Spinal cord (tissue), 10 donors: Measurements from ENCODE around the gene CECR2. TPM values are rescaled to one million over a fixed set of nuclear protein-coding genes. Genes with fewer than 3 reads are reported as not detected.
"Not testable (repeated sequence)": the region's sequence is repeated elsewhere in the genome, so short reads cannot be mapped to it uniquely, and the experiment has no call there.

Source experiments
- DNase-seq, 6 donors: peaks; one replicate each; pipeline versions ENCODE4 v3.0.0 to v3.0.0-alpha.2; 2013 to 2015; ENCODE audit warnings: low spot score in 6 of 6, low read depth in 4 of 6
- H3K27ac ChIP-seq: one replicate; pipeline ENCODE4 v1.5.1; 2013; ENCODE audit warnings: low read depth, low read length, control low read depth
- H3K27me3 ChIP-seq: one replicate; pipeline ENCODE4 v1.6.1; 2013; ENCODE audit warnings: low read length; ENCODE audit not compliant: control insufficient read depth, insufficient read depth
- H3K36me3 ChIP-seq: one replicate; pipeline ENCODE4 v1.6.1; 2013; ENCODE audit warnings: low read length; ENCODE audit not compliant: control insufficient read depth, insufficient read depth
- H3K4me1 ChIP-seq: one replicate; pipeline ENCODE4 v1.6.1; 2013; ENCODE audit warnings: low read length; ENCODE audit not compliant: control insufficient read depth, insufficient read depth
- H3K4me3 ChIP-seq: one replicate; pipeline ENCODE4 v1.5.1; 2013; ENCODE audit warnings: low read depth, low read length, control low read depth
- H3K9me3 ChIP-seq: one replicate; pipeline ENCODE4 v1.6.1; 2013; ENCODE audit warnings: low read length; ENCODE audit not compliant: control insufficient read depth, insufficient read depth
- WGBS: methylation state at CpG from one replicate; pipeline ENCODE4 v1.1.5; 2013; ENCODE audit warnings: missing lambda C conversion rate; ENCODE audit not compliant: insufficient coverage; 5-methylcytosine and 5-hydroxymethylcytosine counted together
- polyA plus RNA-seq, 2 donors: library from polyadenylated mRNA; unstranded; fragments of 120-200 nt; gene quantifications; one replicate each; pipeline ENCODE4 v1.2.1, GENCODE V29; 2013; ENCODE audit not compliant: insufficient read length in 2 of 2
- total RNA-seq, 2 donors: library from RNA; depleted of rRNA in 1 of 2; stranded (reverse); fragments of 120-200 nt in 1 of 2; fragments of >200 nt in 1 of 2; gene quantifications; one replicate each; pipeline versions ENCODE4 v1.2.3 to v1.2.4, GENCODE V29; 2013 to 2014
- donor health status: healthy.

Gene CECR2
- total and polyA plus RNA-seq, 4 donors, result 5.1 to 17.0 (median 10.8) TPM

GRCh38 chr22:17412232-17412631 is 43.0 kb downstream of the CECR2 start:
- peaks cover 8% of the 10 kb centered on the region for H3K4me1 ChIP-seq
- no peaks in the 10 kb centered on the region for H3K36me3 ChIP-seq
- peak in 4 of 6 donors; percentile 47 to 83 (median 70) for DNase-seq
- no peaks in the 10 kb centered on the region for H3K27me3 ChIP-seq
- no peaks in the 10 kb centered on the region for H3K9me3 ChIP-seq
- no peak overlapping the region for H3K27ac ChIP-seq
- H3K4me3 ChIP-seq, result no peak overlapping the region
- WGBS, result 64% methylated on average over 3 of the region's 6 CpGs

- H3K36me3 ChIP-seq, result peaks cover 8% of the 10 kb centered on the region
- peaks cover 3% of the 10 kb centered on the region for H3K4me1 ChIP-seq
- no peaks in the 10 kb centered on the region for H3K9me3 ChIP-seq
- H3K27me3 ChIP-seq, result no peaks in the 10 kb centered on the region
- WGBS, result 94% methylated on average over 27 of the region's 27 CpGs
- DNase-seq, result no peak
- no peak overlapping the region for H3K4me3 ChIP-seq
- no peak overlapping the region for H3K27ac ChIP-seq
These were observed 49.6 kb downstream of the CECR2 start for GRCh38 chr22:17418890-17419324.

GRCh38 chr22:17419348-17419747 is 50.1 kb downstream of the CECR2 start:
- WGBS, result 89% methylated on average over 1 of the region's 3 CpGs
- Histone ChIP-seq H3K36me3 (peaks cover 8% of the 10 kb centered on the region), H3K4me1 (peaks cover 3% of the 10 kb centered on the region), H3K9me3 (no peaks in the 10 kb centered on the region), H3K27me3 (no peaks in the 10 kb centered on the region), H3K27ac (no peak overlapping the region), H3K4me3 (no peak overlapping the region)
- DNase-seq, result no peak

- no peak overlapping the region for H3K27ac ChIP-seq
These were observed 53.6 kb downstream of the CECR2 start for GRCh38 chr22:17422736-17423343.

GRCh38 chr22:17423616-17424015 is 54.4 kb downstream of the CECR2 start:
- Histone ChIP-seq H3K27me3 (no peaks in the 10 kb centered on the region), H3K9me3 (no peaks in the 10 kb centered on the region), H3K36me3 (peaks cover 7% of the 10 kb centered on the region), H3K4me3 (no peak overlapping the region), H3K4me1 (peaks cover 3% of the 10 kb centered on the region), H3K27ac (no peak overlapping the region)
- DNase-seq, result no peak
- WGBS, result 88% methylated on average over 5 of the region's 6 CpGs

More at GRCh38 chr22:17422736-17423343, 53.6 kb downstream of the CECR2 start:
- Histone ChIP-seq H3K4me3 (no peak overlapping the region), H3K4me1 (peaks cover 3% of the 10 kb centered on the region), H3K27me3 (no peaks in the 10 kb centered on the region), H3K36me3 (peaks cover 8% of the 10 kb centered on the region), H3K9me3 (no peaks in the 10 kb centered on the region)
- DNase-seq, result no peak
- WGBS, result 74% methylated on average over 2 of the region's 5 CpGs

GRCh38 chr22:17427528-17427927 is 58.3 kb downstream of the CECR2 start:
- H3K27ac ChIP-seq, H3K4me3 ChIP-seq, H3K9me3 ChIP-seq, H3K27me3 ChIP-seq, H3K36me3 ChIP-seq, DNase-seq, H3K4me1 ChIP-seq: not testable (repeated sequence)
- WGBS, result 64% methylated on average over 5 of the region's 6 CpGs

GRCh38 chr22:17429516-17429915 is 60.3 kb downstream of the CECR2 start:
- no peak for DNase-seq
- no peak overlapping the region for H3K4me3 ChIP-seq
- H3K4me1 ChIP-seq, result peaks cover 3% of the 10 kb centered on the region
- H3K27ac ChIP-seq, result no peak overlapping the region
- WGBS, result 100% methylated on average over 1 of the region's 1 CpG
- no peaks in the 10 kb centered on the region for H3K9me3 ChIP-seq
- no peaks in the 10 kb centered on the region for H3K36me3 ChIP-seq
- no peaks in the 10 kb centered on the region for H3K27me3 ChIP-seq

- Histone ChIP-seq H3K27ac (no peak overlapping the region), H3K9me3 (no peaks in the 10 kb centered on the region), H3K27me3 (no peaks in the 10 kb centered on the region), H3K4me3 (no peak overlapping the region), H3K36me3 (no peaks in the 10 kb centered on the region), H3K4me1 (peaks cover 3% of the 10 kb centered on the region)
- peak in 2 of 6 donors; percentile 33 to 57 for DNase-seq
These were observed 61.2 kb downstream of the CECR2 start for GRCh38 chr22:17430412-17430811.

GRCh38 chr22:17431179-17431578 is 61.9 kb downstream of the CECR2 start:
- DNase-seq, result no peak
- Histone ChIP-seq H3K27ac (peak overlapping the region; percentile 25), H3K9me3 (no peaks in the 10 kb centered on the region), H3K4me1 (peaks cover 8% of the 10 kb centered on the region), H3K36me3 (no peaks in the 10 kb centered on the region), H3K4me3 (no peak overlapping the region), H3K27me3 (no peaks in the 10 kb centered on the region)
- WGBS, result no CpG with 5 or more reads among the region's 1 CpG

- H3K4me3 ChIP-seq, result no peak overlapping the region
- no peak for DNase-seq
- H3K27me3 ChIP-seq, result no peaks in the 10 kb centered on the region
- H3K9me3 ChIP-seq, result no peaks in the 10 kb centered on the region
- H3K4me1 ChIP-seq, result peaks cover 16% of the 10 kb centered on the region
- H3K36me3 ChIP-seq, result no peaks in the 10 kb centered on the region
- 43% methylated on average over 3 of the region's 3 CpGs for WGBS
- no peak overlapping the region for H3K27ac ChIP-seq
These were observed 65.6 kb downstream of the CECR2 start for GRCh38 chr22:17434856-17435255.
